Osteoblast (primary cell): ENCODE results near the gene NEK3. TPM values are rescaled to one million over a fixed set of nuclear protein-coding genes. Genes with fewer than 3 reads are reported as not detected.
"Not testable (repeated sequence)": the region's sequence is repeated elsewhere in the genome, so short reads cannot be mapped to it uniquely, and the experiment has no call there.

ENCODE experiments used
- DNase-seq: peaks from one replicate; pipeline ENCODE4 v3.0.0; 2011; ENCODE audit warnings: low spot score, mixed read lengths; ENCODE audit not compliant: insufficient read length; ENCODE audit errors: missing footprints
- H2AFZ ChIP-seq: 2 replicates; pipeline ENCODE4 v1.6.0; 2011; ENCODE audit warnings: mild to moderate bottlenecking, low read length
- H3K27ac ChIP-seq: 2 replicates; pipeline ENCODE4 v1.5.1; 2011; ENCODE audit warnings: mild to moderate bottlenecking, low read depth, low read length, moderate library complexity
- H3K27me3 ChIP-seq: 2 replicates; pipeline ENCODE4 v1.6.0; 2012; ENCODE audit warnings: mild to moderate bottlenecking, control low read depth, inconsistent platforms, low read length, moderate library complexity; ENCODE audit not compliant: insufficient read depth
- H3K36me3 ChIP-seq: 2 replicates; pipeline ENCODE4 v1.5.1; 2011; ENCODE audit warnings: mild to moderate bottlenecking, low read length, control low read depth, moderate library complexity; ENCODE audit not compliant: insufficient read depth
- H3K4me1 ChIP-seq: 2 replicates; pipeline ENCODE4 v1.5.1; 2011; ENCODE audit warnings: mild to moderate bottlenecking, low read length, control low read depth, moderate library complexity; ENCODE audit not compliant: insufficient read depth
- H3K4me2 ChIP-seq: 2 replicates; pipeline ENCODE4 v1.6.0; 2011; ENCODE audit warnings: mild to moderate bottlenecking, low read length; ENCODE audit not compliant: insufficient read depth
- H3K4me3 ChIP-seq: fragments of 200-600 bp; sonication (generic); 3 replicates; pipeline ENCODE4 v1.5.1; 2012; ENCODE audit warnings: mild to moderate bottlenecking, low read length, inconsistent platforms; ENCODE audit not compliant: insufficient read depth
- H3K79me2 ChIP-seq: 2 replicates; pipeline ENCODE4 v1.6.0; 2012; ENCODE audit warnings: mild to moderate bottlenecking, low read length, control low read depth, inconsistent platforms; ENCODE audit not compliant: insufficient read depth
- H3K9me3 ChIP-seq: 2 replicates; pipeline ENCODE4 v1.5.1; 2011; ENCODE audit warnings: low read depth, low read length, control low read depth
- H4K20me1 ChIP-seq: 2 replicates; pipeline ENCODE4 v1.6.0; 2012; ENCODE audit warnings: mild to moderate bottlenecking, low read length, control low read depth; ENCODE audit not compliant: insufficient read depth
- CTCF ChIP-seq: IDR thresholded peaks from 2 replicates; pipeline ENCODE4 v1.5.1; 2011; ENCODE audit warnings: mild to moderate bottlenecking, low read depth, low read length, moderate library complexity; ENCODE audit errors: extremely low read depth
- total RNA-seq: library from RNA; depleted of rRNA; stranded (reverse); fragments of >200 nt; gene quantifications from 2 replicates; pipeline ENCODE4 v1.2.3, GENCODE V29; 2012

The NEK3 gene
- total RNA-seq, 1 donor, result 8.0 TPM

GRCh38 chr13:52173373-52173772 is 14.0 kb upstream of the NEK3 start:
- TF ChIP-seq CTCF, result no peak
- DNase-seq, result no peak
- Histone ChIP-seq H2AFZ (no peak overlapping the region), H3K27ac (no peak overlapping the region), H3K4me3 (no peak overlapping the region), H4K20me1 (no peaks in the 10 kb centered on the region), H3K79me2 (no peaks in the 10 kb centered on the region), H3K9me3 (no peaks in the 10 kb centered on the region), H3K36me3 (peaks cover 24% of the 10 kb centered on the region), H3K4me1 (no peaks in the 10 kb centered on the region), H3K27me3 (no peaks in the 10 kb centered on the region), H3K4me2 (no peak overlapping the region)

- not testable (repeated sequence) for H3K4me2 ChIP-seq, H3K79me2 ChIP-seq, H4K20me1 ChIP-seq, H2AFZ ChIP-seq, DNase-seq, H3K27me3 ChIP-seq, H3K9me3 ChIP-seq, H3K27ac ChIP-seq, H3K4me1 ChIP-seq, H3K4me3 ChIP-seq
- peaks cover 18% of the 10 kb centered on the region for H3K36me3 ChIP-seq
These were observed 12.3 kb upstream of the NEK3 start for GRCh38 chr13:52171686-52172085.

- H3K4me3 ChIP-seq, DNase-seq, H4K20me1 ChIP-seq, H3K4me1 ChIP-seq, H2AFZ ChIP-seq, H3K79me2 ChIP-seq, H3K9me3 ChIP-seq, H3K27me3 ChIP-seq, H3K27ac ChIP-seq, H3K4me2 ChIP-seq: not testable (repeated sequence)
- peaks cover 20% of the 10 kb centered on the region for H3K36me3 ChIP-seq
These were observed 11.5 kb upstream of the NEK3 start for GRCh38 chr13:52170828-52171391.

- DNase-seq, result no peak
- H3K4me2 ChIP-seq, result no peak overlapping the region
- H3K4me1 ChIP-seq, result no peaks in the 10 kb centered on the region
- H3K9me3 ChIP-seq, result no peaks in the 10 kb centered on the region
- H4K20me1 ChIP-seq, result no peaks in the 10 kb centered on the region
- H3K4me3 ChIP-seq, result no peak overlapping the region
- H3K27ac ChIP-seq, result no peak overlapping the region
- H2AFZ ChIP-seq, result no peak overlapping the region
- no peak for TF ChIP-seq CTCF
- H3K36me3 ChIP-seq, result peaks cover 21% of the 10 kb centered on the region
- H3K79me2 ChIP-seq, result no peaks in the 10 kb centered on the region
- no peaks in the 10 kb centered on the region for H3K27me3 ChIP-seq
These were observed 10.4 kb upstream of the NEK3 start for GRCh38 chr13:52169839-52170238.

- no peak for TF ChIP-seq CTCF
- Histone ChIP-seq H3K4me3 (no peak overlapping the region), H3K27me3 (no peaks in the 10 kb centered on the region), H3K36me3 (peaks cover 13% of the 10 kb centered on the region), H4K20me1 (no peaks in the 10 kb centered on the region), H3K27ac (no peak overlapping the region), H3K4me2 (no peak overlapping the region), H2AFZ (no peak overlapping the region), H3K9me3 (no peaks in the 10 kb centered on the region), H3K79me2 (no peaks in the 10 kb centered on the region), H3K4me1 (peaks cover 12% of the 10 kb centered on the region)
- DNase-seq, result no peak
These were observed 6.0 kb upstream of the NEK3 start for GRCh38 chr13:52165411-52165810.
